ENCODE data around the gene ANO9.
"Not testable (repeated sequence)": the region's sequence is repeated elsewhere in the genome, so short reads cannot be mapped to it uniquely, and the experiment has no call there.

Gene ANO9

GRCh38 chr11:452203-452744, 10.5 kb upstream of the ANO9 start:
- DNase-seq (ENCODE audit: low spot score): no peak

- DNase-seq (ENCODE audit: low spot score): no peak
Measured at GRCh38 chr11:451738-452137, 9.9 kb upstream of the ANO9 start.

GRCh38 chr11:450809-451451, 9.1 kb upstream of the ANO9 start:
- DNase-seq (ENCODE audit: low spot score): peak; percentile 67

GRCh38 chr11:449889-450808, 8.3 kb upstream of the ANO9 start, which contains the start of gene PTDSS2:
Gene PTDSS2, plus strand, starts transcription at chr11:450279. Its CDS starts 177 bp downstream, at chr11:450456.
- peak; percentile 93 for DNase-seq (ENCODE audit: low spot score)

GRCh38 chr11:447923-448731, 6.3 kb upstream of the ANO9 start:
- DNase-seq (ENCODE audit: low spot score): peak; percentile 90

- no peak for DNase-seq (ENCODE audit: low spot score)
Measured at GRCh38 chr11:446891-447290, 5.1 kb upstream of the ANO9 start.

GRCh38 chr11:445765-446588, 4.2 kb upstream of the ANO9 start:
- DNase-seq (ENCODE audit: low spot score): no peak

- no peak for DNase-seq (ENCODE audit: low spot score)
Measured at GRCh38 chr11:444396-445144, 2.8 kb upstream of the ANO9 start.

- DNase-seq (ENCODE audit: low spot score): no peak
Measured at GRCh38 chr11:443542-444199, 1.9 kb upstream of the ANO9 start.

- no peak for DNase-seq (ENCODE audit: low spot score)
Measured at GRCh38 chr11:442611-443081, 835 bp upstream of the ANO9 start.

- no peak for DNase-seq (ENCODE audit: low spot score)
Measured at GRCh38 chr11:441043-441417, 781 bp downstream of the ANO9 start.

GRCh38 chr11:440065-441042, 1.5 kb downstream of the ANO9 start:
- DNase-seq (ENCODE audit: low spot score): no peak

- DNase-seq (ENCODE audit: low spot score): no peak
Measured at GRCh38 chr11:439315-440064, 2.3 kb downstream of the ANO9 start.

- no peak for DNase-seq (ENCODE audit: low spot score)
Measured at GRCh38 chr11:438101-438844, 3.5 kb downstream of the ANO9 start.

GRCh38 chr11:437228-437870, 4.5 kb downstream of the ANO9 start:
- no peak for DNase-seq (ENCODE audit: low spot score)

- not testable (repeated sequence) for DNase-seq (ENCODE audit: low spot score)
Measured at GRCh38 chr11:434999-435740, 6.6 kb downstream of the ANO9 start.
